Activated CD8-positive, alpha-beta memory T cell treated with anti-CD3 and anti-CD28 coated beads, Interleukin-2, amount 10 ng/mL, durations not matched to agents 7 days and 5 days (primary cell): Measurements from ENCODE around the gene HECA. TPM values are rescaled to one million over a fixed set of nuclear protein-coding genes. Genes with fewer than 3 reads are reported as not detected.
A peak's percentile ranks its signal among the peaks of the same experiment; 100 is the strongest.

ENCODE experiments used
- ATAC-seq: fragments of 150-1000 bp; cut with Tn5 transposase; one replicate; pipeline ENCODE4 v1.10.0; 2021; ENCODE audit warnings: moderate library complexity
- CTCF ChIA-PET: fragments of 350-600 bp; sonication (Branson Sonifier 250); formaldehyde crosslinking; loops from one replicate; lab custom pipeline; 2021; ENCODE audit warnings: antibody characterized with exemption; lab: Charles Lee
- DNase-seq: peaks from one replicate; pipeline ENCODE4 v3.0.0-alpha.2; 2020
- H3K27ac Mint-ChIP-seq: one replicate; pipeline ENCODE4 v1.8.0; 2021; ENCODE audit warnings: mild to moderate bottlenecking, mixed read lengths
- H3K27me3 Mint-ChIP-seq: one replicate; pipeline ENCODE4 v1.8.0; 2021; ENCODE audit warnings: mixed read lengths
- H3K36me3 Mint-ChIP-seq: one replicate; pipeline ENCODE4 v1.8.0; 2021; ENCODE audit warnings: mild to moderate bottlenecking, mixed read lengths
- H3K4me1 Mint-ChIP-seq: one replicate; pipeline ENCODE4 v1.8.0; 2021; ENCODE audit warnings: mixed read lengths
- H3K4me3 Mint-ChIP-seq: one replicate; pipeline ENCODE4 v1.8.0; 2021; ENCODE audit warnings: mild to moderate bottlenecking, moderate library complexity, mixed read lengths
- H3K9me3 Mint-ChIP-seq: one replicate; pipeline ENCODE4 v1.8.0; 2022; ENCODE audit warnings: low read depth, mixed read lengths
- total RNA-seq, 2 experiments: library from RNA; stranded (reverse); gene quantifications; one replicate each; pipeline ENCODE4 v1.2.3, GENCODE V29; 2021

HECA gene
- total RNA-seq, 2 experiments from 2014 or later, result 47.3 to 49.5 TPM

GRCh38 chr6:139143111-139143510 lies 8.2 kb downstream of the HECA start:
- Mint-ChIP-seq H3K36me3 (peaks cover 27% of the 10 kb centered on the region), H3K9me3 (no peaks in the 10 kb centered on the region), H3K4me1 (peaks cover 79% of the 10 kb centered on the region), H3K27ac (peak overlapping the region; percentile 89), H3K27me3 (no peaks in the 10 kb centered on the region), H3K4me3 (peak overlapping the region; percentile 48)
- DNase-seq (no peak), ATAC-seq (no peak)
- CTCF ChIA-PET, result interaction anchor here (1.0 to 1.5 kb wide), 3 partner anchors 11 to 221 kb away, joined by 3 read pairs; no protein-coding TSS in a partner anchor

GRCh38 chr6:139144490-139145085 lies 9.7 kb downstream of the HECA start:
- CTCF ChIA-PET, result interaction anchor here (0.8 to 3.1 kb wide), 8 partner anchors 7 to 75 kb away, joined by 3 to 25 read pairs (median 6); no protein-coding TSS in a partner anchor
- Mint-ChIP-seq H3K4me3 (peak overlapping the region; percentile 70), H3K36me3 (peaks cover 25% of the 10 kb centered on the region), H3K4me1 (peaks cover 84% of the 10 kb centered on the region), H3K27ac (peak overlapping the region; percentile 89), H3K27me3 (no peaks in the 10 kb centered on the region), H3K9me3 (no peaks in the 10 kb centered on the region)
- DNase-seq, result no peak
- peak; percentile 22 for ATAC-seq

DNA sequence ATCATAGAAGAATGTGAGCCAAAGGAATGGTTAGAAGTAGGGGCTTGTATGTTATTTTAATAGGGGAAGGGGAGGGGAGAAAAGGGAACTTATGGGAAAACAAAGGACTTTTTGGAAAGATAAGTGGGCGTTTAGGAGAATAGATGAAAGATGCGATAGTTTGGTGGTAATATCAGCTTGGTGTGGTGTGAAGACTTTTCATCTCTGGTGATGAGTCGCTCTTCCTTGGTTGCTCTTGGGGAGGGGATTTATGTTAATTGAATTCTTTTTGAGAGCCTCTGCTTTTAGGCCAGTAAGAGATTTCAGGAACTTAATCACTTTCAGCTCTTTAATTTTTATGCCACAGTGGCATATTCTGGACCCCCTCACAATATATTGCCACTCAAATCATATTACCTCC lies 10.8 kb downstream of the HECA start:
- peaks cover 21% of the 10 kb centered on the region for H3K36me3 Mint-ChIP-seq
- H3K9me3 Mint-ChIP-seq, result no peaks in the 10 kb centered on the region
- peak overlapping the region; percentile 89 for H3K27ac Mint-ChIP-seq
- H3K4me3 Mint-ChIP-seq, result peak overlapping the region; percentile 70
- H3K27me3 Mint-ChIP-seq, result no peaks in the 10 kb centered on the region
- DNase-seq, result no peak
- ATAC-seq, result no peak
- H3K4me1 Mint-ChIP-seq, result peaks cover 83% of the 10 kb centered on the region
- CTCF ChIA-PET, result interaction anchor here (1.4 to 3.1 kb wide), 8 partner anchors 8 to 74 kb away, joined by 4 to 25 read pairs (median 8); no protein-coding TSS in a partner anchor

DNA sequence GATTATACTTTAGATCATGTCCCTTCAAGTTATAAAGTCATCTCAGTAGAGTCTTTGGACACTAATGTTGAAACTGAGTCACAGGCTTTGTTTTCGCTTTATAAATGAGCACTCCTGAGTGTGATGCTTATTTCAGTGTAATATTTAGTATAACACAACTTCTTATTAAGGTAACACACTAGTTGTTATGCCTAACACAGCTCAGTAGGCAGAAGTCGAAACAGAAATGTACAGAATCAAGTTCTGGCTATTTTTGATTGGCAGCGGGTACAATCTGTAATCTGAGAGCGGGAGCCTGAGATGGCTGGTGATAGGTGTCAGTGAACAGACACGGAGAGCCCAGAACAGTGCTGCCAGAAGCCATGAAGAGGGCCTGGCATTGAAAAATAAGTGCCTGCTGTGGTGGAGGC lies 11.4 kb downstream of the HECA start:
- Mint-ChIP-seq H3K27me3 (no peaks in the 10 kb centered on the region), H3K4me3 (peak overlapping the region; percentile 70), H3K36me3 (peaks cover 21% of the 10 kb centered on the region), H3K4me1 (peaks cover 88% of the 10 kb centered on the region), H3K9me3 (no peaks in the 10 kb centered on the region), H3K27ac (peak overlapping the region; percentile 89)
- peak; percentile 63 for DNase-seq
- CTCF ChIA-PET, result interaction anchor here (0.9 to 3.1 kb wide), 8 partner anchors 7 to 73 kb away, joined by 3 to 25 read pairs (median 8); no protein-coding TSS in a partner anchor
- ATAC-seq, result peak; percentile 65

DNA sequence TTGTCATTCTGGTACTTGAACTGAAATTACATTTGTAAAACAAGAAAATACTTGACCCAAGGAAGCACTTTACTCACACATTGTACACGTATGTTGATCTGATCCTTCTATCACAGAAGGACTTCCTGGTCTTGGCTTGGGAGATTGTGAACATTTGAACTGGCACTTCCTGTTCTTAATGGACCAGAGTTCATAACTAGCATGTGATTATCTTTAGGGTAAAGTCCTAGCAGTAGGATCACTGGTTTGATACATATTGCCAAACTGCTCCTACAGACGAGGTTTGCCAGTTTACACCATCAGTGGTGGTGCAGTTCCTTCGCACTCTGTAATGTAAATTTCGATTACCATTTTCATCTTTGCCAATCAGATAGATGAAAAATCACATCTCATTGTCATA lies 12.7 kb downstream of the HECA start:
- H3K27me3 Mint-ChIP-seq, result no peaks in the 10 kb centered on the region
- DNase-seq (no peak), ATAC-seq (no peak)
- H3K4me3 Mint-ChIP-seq, result peak overlapping the region; percentile 70
- CTCF ChIA-PET, result interaction anchor here (3.1 kb wide), 1 partner anchor 10 kb away, joined by 25 read pairs; no protein-coding TSS in a partner anchor
- no peaks in the 10 kb centered on the region for H3K9me3 Mint-ChIP-seq
- H3K27ac Mint-ChIP-seq, result peak overlapping the region; percentile 89
- peaks cover 94% of the 10 kb centered on the region for H3K4me1 Mint-ChIP-seq
- peaks cover 17% of the 10 kb centered on the region for H3K36me3 Mint-ChIP-seq

- ATAC-seq (no peak), DNase-seq (no peak)
- peak overlapping the region; percentile 81 for H3K27ac Mint-ChIP-seq
- H3K4me1 Mint-ChIP-seq, result peaks cover 89% of the 10 kb centered on the region
- no peaks in the 10 kb centered on the region for H3K9me3 Mint-ChIP-seq
- peak overlapping the region; percentile 44 for H3K4me3 Mint-ChIP-seq
- CTCF ChIA-PET, result interaction anchor here (0.6 to 2.3 kb wide), 4 partner anchors 11 to 160 kb away, joined by 3 to 12 read pairs (median 3); no protein-coding TSS in a partner anchor
- H3K36me3 Mint-ChIP-seq, result peaks cover 9% of the 10 kb centered on the region
- H3K27me3 Mint-ChIP-seq, result no peaks in the 10 kb centered on the region
Observed at GRCh38 chr6:139148557-139149235, 13.8 kb downstream of the HECA start.

DNA sequence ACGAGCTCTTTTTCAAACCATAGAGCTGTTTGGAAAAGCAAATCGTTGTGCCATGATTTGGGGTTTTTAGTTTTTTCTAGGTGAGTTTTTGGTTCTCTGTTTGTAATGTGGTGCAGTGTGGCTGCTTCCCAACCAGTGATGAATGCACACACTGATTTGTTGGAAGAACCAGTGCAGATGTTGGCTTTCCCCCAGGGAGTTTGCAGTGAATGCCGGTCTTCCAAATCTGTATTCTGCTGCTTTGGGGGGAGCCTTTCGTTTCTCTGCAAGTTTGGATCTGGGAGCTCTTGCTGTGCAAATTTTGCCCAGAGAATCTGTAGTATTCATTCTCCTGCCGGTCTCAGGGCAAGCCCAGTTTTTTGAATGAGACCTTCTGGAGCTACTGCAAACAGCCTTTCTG lies 14.5 kb downstream of the HECA start:
- no peaks in the 10 kb centered on the region for H3K9me3 Mint-ChIP-seq
- CTCF ChIA-PET, result interaction anchor here (0.6 to 2.3 kb wide), 6 partner anchors 9 to 161 kb away, joined by 3 to 12 read pairs (median 3); no protein-coding TSS in a partner anchor

DNA sequence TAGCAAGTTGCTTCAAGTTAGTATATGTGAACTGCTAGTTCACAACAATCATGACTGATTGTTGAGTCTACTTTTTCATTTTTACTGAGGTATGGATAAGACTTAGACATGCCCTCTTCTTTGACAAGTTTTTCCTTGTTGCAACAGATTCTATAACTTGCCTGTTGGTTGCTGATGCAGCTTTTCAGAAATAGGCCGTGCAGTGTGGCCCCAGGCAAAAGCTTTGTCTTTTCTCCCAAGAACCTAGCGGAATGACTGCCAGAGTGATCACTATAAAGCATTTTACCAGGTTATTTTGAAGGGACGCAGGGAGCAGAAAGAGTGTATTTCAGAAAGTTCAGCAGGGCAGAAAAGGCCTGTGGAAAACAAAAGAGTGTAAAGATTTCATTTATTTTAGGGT lies 16.0 kb downstream of the HECA start:
- Mint-ChIP-seq H3K27ac (peak overlapping the region; percentile 93), H3K4me1 (peaks cover 87% of the 10 kb centered on the region), H3K36me3 (peaks cover 14% of the 10 kb centered on the region), H3K9me3 (no peaks in the 10 kb centered on the region), H3K27me3 (no peaks in the 10 kb centered on the region), H3K4me3 (peak overlapping the region; percentile 65)
- ATAC-seq, result no peak
- CTCF ChIA-PET, result interaction anchor here (2.3 to 2.4 kb wide), 2 partner anchors 10 to 13 kb away, joined by 6 to 12 read pairs; no protein-coding TSS in a partner anchor
- DNase-seq, result no peak

More for the DNA sequence above, 14.5 kb downstream of the HECA start:
- DNase-seq (no peak), ATAC-seq (no peak)
- Mint-ChIP-seq H3K27me3 (no peaks in the 10 kb centered on the region), H3K36me3 (peaks cover 10% of the 10 kb centered on the region), H3K27ac (peak overlapping the region; percentile 81), H3K4me3 (peak overlapping the region; percentile 29), H3K4me1 (peaks cover 89% of the 10 kb centered on the region)

DNA sequence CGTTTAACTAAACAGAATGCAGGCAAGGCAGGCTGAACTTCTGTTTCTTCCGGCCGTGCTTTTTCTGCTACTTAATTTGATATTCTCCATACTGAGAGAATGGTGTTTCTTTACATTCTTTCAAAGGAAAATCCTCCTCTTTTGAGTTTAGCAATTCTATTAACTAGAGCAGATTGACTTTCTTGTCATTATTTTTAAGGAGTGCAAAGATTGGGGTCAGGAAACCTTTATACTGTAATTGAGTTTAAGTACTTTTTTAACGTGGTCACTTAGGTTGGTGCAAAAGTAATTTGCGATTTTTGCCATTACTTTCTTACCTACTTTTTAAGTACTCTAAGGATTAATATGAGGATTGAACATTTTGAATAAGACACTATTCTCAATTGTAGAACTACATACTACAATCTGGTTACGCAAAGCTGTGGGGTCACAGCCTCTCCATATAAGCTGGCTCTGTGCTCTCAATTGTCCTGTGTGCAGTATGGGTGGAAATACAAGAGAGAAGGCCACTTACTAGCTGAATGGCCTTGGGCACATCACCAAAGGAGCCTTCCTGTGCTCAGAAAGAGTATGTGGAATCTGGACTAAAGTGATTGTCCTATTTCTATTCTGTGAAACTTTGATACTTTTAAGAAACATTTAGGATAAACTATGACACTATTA lies 16.7 kb downstream of the HECA start:
- peaks cover 87% of the 10 kb centered on the region for H3K4me1 Mint-ChIP-seq
- CTCF ChIA-PET, result interaction anchor here (1.2 to 2.4 kb wide), 3 partner anchors 9 to 67 kb away, joined by 4 to 7 read pairs (median 6); no protein-coding TSS in a partner anchor
- H3K9me3 Mint-ChIP-seq, result no peaks in the 10 kb centered on the region
- no peak for DNase-seq
- peaks cover 19% of the 10 kb centered on the region for H3K36me3 Mint-ChIP-seq
- ATAC-seq, result peak; percentile 11
- no peaks in the 10 kb centered on the region for H3K27me3 Mint-ChIP-seq
- peak overlapping the region; percentile 93 for H3K27ac Mint-ChIP-seq
- peak overlapping the region; percentile 65 for H3K4me3 Mint-ChIP-seq

- ATAC-seq, result peak; percentile 52
- CTCF ChIA-PET, result interaction anchor here (0.7 to 2.4 kb wide), 8 partner anchors 7 to 207 kb away, joined by 3 to 8 read pairs (median 4); no protein-coding TSS in a partner anchor
Observed at GRCh38 chr6:139152088-139152891, 17.4 kb downstream of the HECA start.

DNA sequence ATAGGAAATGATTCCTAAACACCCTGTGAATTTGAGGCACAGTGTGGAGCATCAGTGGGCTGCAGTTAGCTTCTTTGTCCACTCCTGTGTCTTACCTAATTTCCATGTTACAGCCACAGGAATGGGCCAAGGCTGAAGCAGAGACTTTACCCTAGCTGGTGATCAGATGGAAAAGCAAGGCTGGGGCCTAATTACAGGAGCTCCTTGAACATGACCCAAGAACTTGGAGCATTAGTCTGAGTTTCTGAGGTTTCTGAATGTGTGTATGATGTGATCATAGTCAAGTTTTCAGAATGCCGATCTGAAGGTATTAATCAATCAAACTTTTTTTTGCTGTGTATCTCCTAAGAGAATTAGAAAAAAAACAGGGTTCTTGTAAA lies 18.0 kb downstream of the HECA start:
- Mint-ChIP-seq H3K27ac (peak overlapping the region; percentile 93), H3K36me3 (peaks cover 25% of the 10 kb centered on the region), H3K9me3 (no peaks in the 10 kb centered on the region), H3K27me3 (no peaks in the 10 kb centered on the region), H3K4me1 (peaks cover 87% of the 10 kb centered on the region), H3K4me3 (peak overlapping the region; percentile 2)
- no peak for DNase-seq
- CTCF ChIA-PET, result interaction anchor here (0.7 to 1.9 kb wide), 7 partner anchors 8 to 206 kb away, joined by 3 to 8 read pairs (median 4); no protein-coding TSS in a partner anchor
- ATAC-seq, result peak; percentile 8

More at GRCh38 chr6:139152088-139152891, 17.4 kb downstream of the HECA start:
- DNase-seq, result no peak
- Mint-ChIP-seq H3K4me3 (peak overlapping the region; percentile 65), H3K27ac (peak overlapping the region; percentile 93), H3K9me3 (no peaks in the 10 kb centered on the region), H3K4me1 (peaks cover 86% of the 10 kb centered on the region), H3K36me3 (peaks cover 20% of the 10 kb centered on the region), H3K27me3 (no peaks in the 10 kb centered on the region)

DNA sequence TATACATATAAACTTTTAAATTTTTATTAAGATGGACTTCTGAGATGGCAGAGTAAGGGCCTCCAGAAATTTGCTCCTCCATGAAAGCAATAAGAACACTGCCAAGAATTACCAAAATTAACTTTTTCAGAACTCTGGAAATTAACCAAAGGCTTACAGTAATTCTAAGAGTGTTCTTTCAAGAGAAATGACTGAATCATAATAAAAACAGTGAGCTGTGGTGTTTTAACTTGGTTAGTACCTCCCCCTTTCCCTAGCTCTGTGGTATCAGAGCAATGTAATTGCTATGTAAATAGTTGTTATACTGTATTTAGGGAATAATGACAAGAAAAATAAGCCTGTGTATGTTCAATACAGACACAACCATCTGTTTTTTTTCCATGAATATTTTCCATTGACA lies 19.0 kb downstream of the HECA start:
- Mint-ChIP-seq H3K4me3 (no peak overlapping the region), H3K4me1 (peaks cover 79% of the 10 kb centered on the region), H3K9me3 (no peaks in the 10 kb centered on the region), H3K36me3 (peaks cover 20% of the 10 kb centered on the region), H3K27me3 (no peaks in the 10 kb centered on the region), H3K27ac (peak overlapping the region; percentile 52)
- CTCF ChIA-PET, result interaction anchor here (1.2 to 1.9 kb wide), 3 partner anchors 9 to 211 kb away, joined by 3 to 8 read pairs (median 4); no protein-coding TSS in a partner anchor
- ATAC-seq (peak; percentile 50), DNase-seq (no peak)
